Measurements from ENCODE around the gene NR5A2.

The NR5A2 gene

DNA sequence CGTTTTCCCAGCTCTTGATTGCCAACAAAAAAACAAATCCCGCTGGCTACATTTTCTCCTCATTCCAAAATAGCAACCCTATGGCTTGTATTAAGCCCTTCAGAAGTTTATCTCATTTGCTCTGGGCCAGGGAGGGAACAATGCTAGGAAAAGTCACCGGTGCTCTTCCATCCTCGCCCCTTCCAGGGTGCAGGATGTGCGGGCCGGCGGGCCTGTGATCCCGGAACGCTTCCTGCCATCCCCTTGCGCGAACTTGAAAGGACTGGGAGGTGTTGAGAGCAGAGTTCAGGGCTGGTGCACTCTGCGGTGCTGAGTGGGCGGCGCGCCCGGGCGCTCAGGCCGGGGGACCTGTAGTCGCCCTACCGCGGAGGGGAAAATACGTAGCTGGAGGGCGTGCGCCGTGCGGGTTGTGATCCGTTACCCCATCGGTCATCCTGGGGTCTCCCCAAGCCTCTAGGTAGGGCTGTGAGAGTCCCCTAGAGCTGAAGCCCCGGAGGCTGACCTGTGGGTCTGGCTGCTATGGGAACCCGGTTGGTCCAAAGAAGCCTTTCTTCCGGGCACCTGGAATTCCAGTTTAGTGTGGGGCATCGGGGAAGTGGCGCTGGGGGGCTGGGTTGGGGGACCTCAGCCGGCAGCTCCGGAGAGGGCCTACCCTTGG, 13.1 kb downstream of the NR5A2 start:
- CTCF ChIA-PET = interaction anchor here (1.5 to 2.6 kb wide), 2 partner anchors 12 to 356 kb away, joined by 3 to 9 read pairs; no protein-coding TSS in a partner anchor

GRCh38 chr1:200041337-200042118, 14.0 kb downstream of the NR5A2 start:
- DNase-seq (ENCODE audit: low read depth, low spot score) = no peak
- peak overlapping the region; percentile 3; the same call in 1 of the 2 replicates for H3K4me3 ChIP-seq (ENCODE audit: low read depth, low read length)
- ChIA-PET CTCF (interaction anchor here (2.6 kb wide), 1 partner anchor 357 kb away, joined by 9 read pairs; no protein-coding TSS in a partner anchor), POLR2A (no interaction called here)
- TF ChIP-seq, protein P1, sequence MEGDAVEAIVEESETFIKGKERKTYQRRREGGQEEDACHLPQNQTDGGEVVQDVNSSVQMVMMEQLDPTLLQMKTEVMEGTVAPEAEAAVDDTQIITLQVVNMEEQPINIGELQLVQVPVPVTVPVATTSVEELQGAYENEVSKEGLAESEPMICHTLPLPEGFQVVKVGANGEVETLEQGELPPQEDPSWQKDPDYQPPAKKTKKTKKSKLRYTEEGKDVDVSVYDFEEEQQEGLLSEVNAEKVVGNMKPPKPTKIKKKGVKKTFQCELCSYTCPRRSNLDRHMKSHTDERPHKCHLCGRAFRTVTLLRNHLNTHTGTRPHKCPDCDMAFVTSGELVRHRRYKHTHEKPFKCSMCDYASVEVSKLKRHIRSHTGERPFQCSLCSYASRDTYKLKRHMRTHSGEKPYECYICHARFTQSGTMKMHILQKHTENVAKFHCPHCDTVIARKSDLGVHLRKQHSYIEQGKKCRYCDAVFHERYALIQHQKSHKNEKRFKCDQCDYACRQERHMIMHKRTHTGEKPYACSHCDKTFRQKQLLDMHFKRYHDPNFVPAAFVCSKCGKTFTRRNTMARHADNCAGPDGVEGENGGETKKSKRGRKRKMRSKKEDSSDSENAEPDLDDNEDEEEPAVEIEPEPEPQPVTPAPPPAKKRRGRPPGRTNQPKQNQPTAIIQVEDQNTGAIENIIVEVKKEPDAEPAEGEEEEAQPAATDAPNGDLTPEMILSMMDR (IDR thresholded peaks at IDR 0.05; ENCODE audit: insufficient read depth, low read length, missing control alignments) = no peak

More for the DNA sequence above, 13.1 kb downstream of the NR5A2 start:
- peak overlapping the region; percentile 59 for H3K4me3 ChIP-seq (ENCODE audit: low read depth, low read length)
- DNase-seq (ENCODE audit: low read depth, low spot score) = no peak
- POLR2A ChIA-PET = no interaction called here
- TF ChIP-seq, protein P1 (IDR thresholded peaks at IDR 0.05; ENCODE audit: insufficient read depth, low read length, missing control alignments) = no peak

DNA sequence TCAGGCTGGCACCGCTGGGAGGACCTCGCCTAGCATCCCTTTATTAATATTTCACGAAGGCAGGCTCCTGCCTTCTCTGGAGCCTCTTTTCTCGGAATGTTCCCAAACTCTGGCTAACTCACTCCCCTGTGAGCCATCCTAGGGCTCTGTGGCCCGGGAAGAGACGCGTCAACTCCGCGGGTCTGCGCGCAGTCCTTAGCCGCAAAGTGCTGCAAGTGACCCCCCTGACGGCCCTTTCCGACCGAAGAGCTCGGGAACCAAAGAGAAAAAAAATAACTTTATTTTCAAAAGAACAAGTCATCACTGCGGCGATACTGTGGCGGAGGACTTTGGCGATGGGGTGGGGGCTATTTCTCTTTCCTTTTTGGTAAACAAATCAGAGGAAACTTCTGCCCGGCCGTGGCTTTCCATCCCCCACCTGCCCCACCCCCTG, 14.6 kb downstream of the NR5A2 start:
- POLR2A ChIA-PET = no interaction called here
- DNase-seq (ENCODE audit: low read depth, low spot score) = no peak
- CTCF ChIA-PET = no interaction called here
- H3K4me3 ChIP-seq (ENCODE audit: low read depth, low read length) = peak overlapping the region; percentile 47
- TF ChIP-seq, protein P1 (IDR thresholded peaks at IDR 0.05; ENCODE audit: insufficient read depth, low read length, missing control alignments) = no peak

GRCh38 chr1:200042552-200043335, 15.2 kb downstream of the NR5A2 start:
- TF ChIP-seq, protein P1 (IDR thresholded peaks at IDR 0.05; ENCODE audit: insufficient read depth, low read length, missing control alignments) = no peak
- DNase-seq (ENCODE audit: low read depth, low spot score) = no peak
- H3K4me3 ChIP-seq (ENCODE audit: low read depth, low read length) = peak overlapping the region; percentile 47
- ChIA-PET CTCF (interaction anchor here (0.7 kb wide), 1 partner anchor 265 kb away, joined by 3 read pairs; no protein-coding TSS in a partner anchor), POLR2A (no interaction called here)

GRCh38 chr1:200043336-200043668, 15.8 kb downstream of the NR5A2 start:
- TF ChIP-seq, protein P1 (IDR thresholded peaks at IDR 0.05; ENCODE audit: insufficient read depth, low read length, missing control alignments) = no peak
- ChIA-PET CTCF (interaction anchor here (0.7 kb wide), 1 partner anchor 264 kb away, joined by 3 read pairs; no protein-coding TSS in a partner anchor), POLR2A (no interaction called here)
- peak overlapping the region; percentile 47 for H3K4me3 ChIP-seq (ENCODE audit: low read depth, low read length)
- DNase-seq (ENCODE audit: low read depth, low spot score) = no peak

Measured in AG04449 (cell line).